ENCODE results near the gene ABCD3. TPM values are rescaled to one million over a fixed set of nuclear protein-coding genes. Genes with fewer than 3 reads are reported as not detected.
A peak's percentile ranks its signal among the peaks of the same experiment; 100 is the strongest.

ABCD3 gene
- total RNA-seq, 1 experiment from 2014 or later, result 45.3 TPM

GRCh38 chr1:94526152-94526980 lies 108.2 kb downstream of the ABCD3 start:
- DNase-seq (ENCODE audit: low read depth), result no peak

GRCh38 chr1:94527447-94528031 lies 109.3 kb downstream of the ABCD3 start:
- DNase-seq (ENCODE audit: low read depth), result peak; percentile 53

- no peak for DNase-seq (ENCODE audit: low read depth)
Measured at GRCh38 chr1:94528299-94528698, 110.1 kb downstream of the ABCD3 start.

GRCh38 chr1:94528826-94529225 lies 110.6 kb downstream of the ABCD3 start:
- DNase-seq (ENCODE audit: low read depth), result no peak

GRCh38 chr1:94529416-94529815 lies 111.2 kb downstream of the ABCD3 start:
- DNase-seq (ENCODE audit: low read depth), result no peak

GRCh38 chr1:94530373-94530878 lies 112.2 kb downstream of the ABCD3 start:
- DNase-seq (ENCODE audit: low read depth), result no peak

- no peak for DNase-seq (ENCODE audit: low read depth)
Measured at GRCh38 chr1:94531664-94532063, 113.5 kb downstream of the ABCD3 start.

GRCh38 chr1:94532077-94532476 lies 113.9 kb downstream of the ABCD3 start:
- no peak for DNase-seq (ENCODE audit: low read depth)

GRCh38 chr1:94535095-94535494 lies 116.9 kb downstream of the ABCD3 start:
- no peak for DNase-seq (ENCODE audit: low read depth)

- DNase-seq (ENCODE audit: low read depth), result no peak
Measured at GRCh38 chr1:94535879-94536278, 117.7 kb downstream of the ABCD3 start.

GRCh38 chr1:94537254-94537653 lies 119.1 kb downstream of the ABCD3 start:
- no peak for DNase-seq (ENCODE audit: low read depth)

- no peak for DNase-seq (ENCODE audit: low read depth)
Measured at GRCh38 chr1:94538243-94538827, 120.1 kb downstream of the ABCD3 start.

- peak; percentile 52 for DNase-seq (ENCODE audit: low read depth)
Measured at GRCh38 chr1:94539496-94539895, 121.3 kb downstream of the ABCD3 start.

GRCh38 chr1:94540440-94541245 lies 122.5 kb downstream of the ABCD3 start:
- DNase-seq (ENCODE audit: low read depth), result no peak

GRCh38 chr1:94541246-94542087 lies 123.3 kb downstream of the ABCD3 start, which contains the start of gene F3:
F3 (minus strand) TSS chr1:94541759; CDS start chr1:94541636, 123 bp downstream.
- DNase-seq (ENCODE audit: low read depth), result peak; percentile 87

GRCh38 chr1:94542088-94542870 lies 124.1 kb downstream of the ABCD3 start:
- peak; percentile 64 for DNase-seq (ENCODE audit: low read depth)

GRCh38 chr1:94543001-94543400 lies 124.8 kb downstream of the ABCD3 start:
- DNase-seq (ENCODE audit: low read depth), result peak; percentile 69

GRCh38 chr1:94543893-94544635 lies 125.9 kb downstream of the ABCD3 start:
- peak; percentile 74 for DNase-seq (ENCODE audit: low read depth)

Data from LHCN-M2 (cell line).